HG03354 (cell line): Measurements from ENCODE around the gene VPS18.
A peak's percentile ranks its signal among the peaks of the same experiment; 100 is the strongest.

Source experiments
- ATAC-seq: cut with Tn5 transposase; IDR thresholded peaks from one replicate; pipeline ENCODE4 v1.9.1; 2021; ENCODE audit warnings: mild to moderate bottlenecking; ENCODE audit not compliant: unreplicated experiment, poor library complexity, severe bottlenecking

VPS18 gene

DNA sequence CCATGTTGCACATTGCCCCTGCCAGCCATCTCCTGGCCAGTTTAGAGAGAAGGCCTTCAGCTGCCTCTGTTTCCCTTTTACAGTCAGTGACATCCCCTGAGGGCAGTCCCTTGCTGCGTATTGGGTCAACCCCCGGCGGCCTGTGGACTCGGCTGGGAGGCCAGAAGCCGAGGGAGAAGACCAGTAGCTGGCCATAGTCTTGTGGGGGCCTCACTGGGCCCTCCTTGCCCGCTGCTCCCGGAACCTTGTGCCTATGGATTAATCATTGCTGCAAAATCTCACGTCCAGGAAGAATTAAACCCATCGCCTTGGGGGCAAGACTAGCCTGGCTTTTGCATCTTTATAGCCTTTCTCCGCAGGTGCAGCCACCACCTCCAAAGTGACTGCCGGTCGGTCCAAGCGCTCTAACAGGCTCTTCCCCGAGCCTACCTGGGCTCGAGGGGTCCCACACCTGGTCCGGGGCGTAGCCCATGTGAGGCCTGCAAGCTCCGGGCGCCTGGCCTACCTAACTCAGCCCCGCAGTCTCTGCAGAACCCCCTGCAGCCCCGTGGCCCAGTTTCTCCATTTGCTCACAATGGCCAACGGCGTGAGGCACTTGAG lies 58.2 kb downstream of the VPS18 start:
- ATAC-seq = no peak

- peak; percentile 95 for ATAC-seq
Observed at GRCh38 chr15:40952901-40953712, 58.9 kb downstream of the VPS18 start, which contains the start of gene CHAC1. Gene CHAC1, plus strand, starts transcription at chr15:40953471. Its CDS starts 113 bp downstream, at chr15:40953584.
